Right kidney (tissue), 1 donor: ENCODE results near the gene LAPTM5.

Source experiments
- DNase-seq: peaks from one replicate; pipeline ENCODE4 v3.0.0-alpha.2; 2016

The LAPTM5 gene

DNA sequence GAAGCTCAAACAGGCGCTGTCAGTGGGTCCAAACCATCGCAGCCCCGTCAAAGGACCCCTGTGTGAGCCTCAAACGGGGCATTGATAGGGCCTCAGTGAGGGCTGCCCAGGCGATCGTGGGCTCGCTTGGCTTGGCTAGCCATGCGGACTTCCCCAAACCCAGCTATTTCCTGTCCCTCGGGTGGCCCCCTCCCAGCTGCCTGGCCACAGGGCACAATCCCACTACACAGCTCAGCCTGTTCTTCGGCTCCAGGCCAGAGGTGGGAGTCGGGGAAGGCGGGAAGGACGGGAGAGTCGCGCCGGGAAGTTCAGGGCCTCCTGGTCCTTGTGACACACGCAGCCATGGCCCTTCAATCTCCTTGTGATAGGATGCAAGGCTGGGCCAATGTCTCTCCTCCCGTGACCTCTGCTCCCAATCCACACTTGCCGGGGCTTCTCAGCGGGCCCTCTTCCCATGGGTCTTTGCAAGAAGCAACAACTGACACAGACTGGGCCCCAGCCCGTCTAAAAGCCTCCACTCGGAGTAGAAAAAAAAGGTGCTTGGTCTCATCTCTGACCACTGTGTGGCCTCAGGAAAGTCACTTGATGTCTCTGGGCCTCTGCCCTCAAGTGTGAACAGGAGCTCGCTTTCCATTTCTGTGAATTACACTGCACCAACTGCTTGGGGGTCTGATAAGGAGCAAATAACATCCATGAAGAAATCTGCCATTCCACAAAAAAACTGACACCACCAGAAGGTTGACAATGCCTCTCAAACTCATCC lies 27.0 kb downstream of the LAPTM5 start:
- peak; percentile 44 for DNase-seq

DNA sequence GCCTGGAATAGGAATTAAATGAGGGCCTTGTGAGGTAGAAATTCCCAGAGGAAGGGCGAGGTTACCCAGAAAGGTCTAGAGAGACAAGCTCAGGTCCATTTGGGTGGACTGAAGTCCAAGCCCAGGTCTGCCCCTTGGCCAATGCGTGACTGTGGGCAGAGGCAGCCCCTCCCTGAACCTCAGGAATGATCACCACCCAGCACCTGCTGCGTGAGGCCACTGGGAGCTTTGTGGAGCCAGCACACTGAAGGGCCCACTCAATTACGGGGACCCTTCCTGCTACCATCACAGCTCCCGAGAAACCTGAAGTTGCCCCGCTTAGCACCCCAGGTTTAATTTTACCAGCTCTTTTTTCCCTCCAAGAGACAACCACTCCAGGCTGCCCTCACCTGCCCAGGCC lies 27.7 kb downstream of the LAPTM5 start:
- DNase-seq = no peak

DNA sequence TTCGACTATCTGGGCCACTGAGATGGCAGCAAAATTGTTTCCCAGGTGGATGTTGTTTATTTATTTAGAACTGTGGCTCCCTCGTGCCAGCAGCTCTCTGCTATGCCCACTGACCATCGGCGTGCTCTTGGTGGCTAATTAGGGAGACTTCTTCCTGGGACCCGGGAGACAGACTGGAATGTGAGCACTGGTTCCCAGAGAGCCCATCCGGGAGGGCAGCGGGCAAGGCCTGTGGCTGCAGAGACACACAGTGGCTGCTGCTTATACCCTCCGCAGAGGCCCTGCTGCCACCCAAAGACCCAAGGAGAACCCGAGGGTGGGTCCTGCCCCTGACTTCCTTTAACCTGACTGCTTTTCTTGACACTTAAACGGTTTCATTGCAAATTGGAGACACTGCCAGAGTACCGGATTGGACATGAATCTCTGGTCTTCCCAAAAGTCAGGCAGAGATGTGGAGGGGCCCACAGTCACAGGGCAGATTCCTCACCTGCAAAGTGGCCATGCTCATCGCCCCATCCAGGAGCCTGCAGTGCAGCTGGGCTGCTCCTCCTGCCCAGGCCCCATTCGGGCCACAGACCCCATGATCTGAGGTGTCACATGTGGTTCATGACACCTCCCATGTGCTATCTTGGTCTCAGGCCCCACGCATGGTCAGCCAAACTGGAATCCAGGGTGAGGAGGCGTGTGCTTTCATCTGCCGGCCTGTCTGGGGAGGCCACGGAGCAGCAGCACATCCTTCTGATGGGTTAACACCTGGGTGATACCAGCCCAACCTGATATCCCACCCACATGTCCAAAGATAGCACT lies 28.5 kb downstream of the LAPTM5 start:
- no peak for DNase-seq

DNA sequence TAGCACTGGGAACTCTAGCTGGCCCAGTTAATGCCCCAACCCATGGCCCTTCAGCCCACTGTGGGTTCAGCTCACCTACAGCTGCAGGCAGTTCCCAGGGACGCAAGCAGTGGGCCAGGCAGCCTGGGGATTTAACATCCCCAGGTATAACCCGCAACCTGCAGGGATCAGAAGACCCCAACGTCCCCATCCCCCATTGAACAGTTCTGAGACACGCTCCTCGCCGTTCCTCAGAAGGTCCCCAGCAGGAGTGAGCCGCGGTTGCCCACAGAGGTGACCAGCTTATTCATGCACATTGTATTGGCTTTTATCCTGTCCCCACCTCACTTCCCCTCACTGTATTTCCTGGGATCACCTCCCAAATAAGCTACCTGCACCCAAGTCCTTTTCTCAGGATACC lies 29.2 kb downstream of the LAPTM5 start:
- no peak for DNase-seq

DNA sequence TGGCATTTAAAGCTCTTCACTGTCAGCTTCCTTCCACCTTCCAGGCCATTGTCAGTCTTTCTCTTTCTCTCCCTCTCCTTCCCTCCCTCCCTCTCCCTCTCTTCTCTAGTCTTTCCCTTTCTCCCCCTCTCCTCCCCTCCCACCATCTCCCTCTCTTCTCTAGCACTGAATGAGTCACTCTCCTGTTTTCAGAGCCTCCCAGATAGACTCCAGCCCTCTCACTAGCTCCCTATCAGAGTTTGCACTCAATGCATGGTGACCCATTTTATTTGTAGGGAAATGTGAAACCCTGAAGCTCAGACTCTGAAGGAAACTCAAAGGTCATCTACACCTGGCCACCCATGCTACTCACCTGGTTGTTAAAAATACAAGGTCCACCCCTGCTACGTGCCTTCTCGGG lies 29.8 kb downstream of the LAPTM5 start:
- no peak for DNase-seq

DNA sequence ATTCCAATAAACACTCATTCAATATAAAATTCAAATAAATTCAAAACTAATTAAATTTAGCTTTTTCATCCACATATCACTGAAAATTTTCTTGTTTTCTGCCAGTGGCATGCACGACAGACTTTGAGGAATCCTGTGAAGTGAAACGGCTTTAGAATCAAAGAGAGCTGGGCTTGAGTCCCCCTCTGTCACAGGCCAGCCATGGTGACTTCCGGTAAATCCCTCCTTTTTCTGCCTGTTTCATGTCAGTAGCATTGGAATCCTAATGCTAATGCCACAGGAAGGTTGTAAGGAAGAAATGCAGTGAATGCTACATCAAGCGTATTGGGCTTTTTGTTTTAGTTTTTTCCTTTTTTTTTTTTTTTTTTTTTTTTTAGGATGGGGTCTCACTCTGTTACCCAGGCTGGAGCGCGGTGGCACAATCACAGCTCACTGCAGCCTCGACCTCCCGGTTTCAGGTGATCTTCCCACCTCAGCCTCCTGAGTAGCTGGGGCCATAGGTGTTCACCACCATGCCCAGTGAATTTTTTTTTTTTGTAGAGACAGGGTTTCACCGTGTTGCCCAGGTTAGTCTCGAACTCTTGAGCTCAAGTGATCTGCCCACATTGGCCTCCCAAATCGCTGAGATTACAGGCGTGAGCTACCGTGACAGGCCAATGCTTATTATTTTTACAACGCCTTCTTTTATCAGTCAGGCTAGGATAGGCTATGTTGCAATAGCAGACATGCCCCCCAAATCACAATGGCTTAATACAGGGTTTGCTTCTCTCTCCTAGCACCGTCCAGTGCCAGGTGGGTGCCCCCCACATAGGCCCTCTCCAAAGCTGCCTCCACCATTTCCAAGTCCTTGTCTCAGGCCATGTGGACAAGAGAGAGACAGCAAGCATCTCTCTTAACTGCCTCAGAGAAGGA lies 30.5 kb downstream of the LAPTM5 start:
- no peak for DNase-seq

DNA sequence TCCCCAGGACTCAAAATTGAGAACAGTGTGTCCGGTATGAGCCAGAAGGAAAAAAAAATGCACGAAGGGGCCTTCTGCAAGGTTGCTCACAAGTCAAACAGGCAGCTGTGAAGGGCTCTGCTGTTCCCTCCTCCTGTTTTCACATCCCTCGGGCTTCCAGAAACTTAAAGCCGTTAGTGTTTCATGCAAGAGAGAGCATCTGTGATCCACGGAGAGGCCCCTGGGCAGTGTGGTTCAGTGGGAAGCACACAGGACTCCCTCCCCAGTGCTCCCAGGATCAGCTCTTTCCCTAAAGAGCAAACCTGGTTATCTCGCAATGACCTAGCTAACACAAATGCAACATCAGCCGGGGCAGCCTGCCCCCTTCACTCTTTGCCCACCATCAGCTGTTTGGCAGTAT lies 31.3 kb downstream of the LAPTM5 start:
- DNase-seq = no peak

DNA sequence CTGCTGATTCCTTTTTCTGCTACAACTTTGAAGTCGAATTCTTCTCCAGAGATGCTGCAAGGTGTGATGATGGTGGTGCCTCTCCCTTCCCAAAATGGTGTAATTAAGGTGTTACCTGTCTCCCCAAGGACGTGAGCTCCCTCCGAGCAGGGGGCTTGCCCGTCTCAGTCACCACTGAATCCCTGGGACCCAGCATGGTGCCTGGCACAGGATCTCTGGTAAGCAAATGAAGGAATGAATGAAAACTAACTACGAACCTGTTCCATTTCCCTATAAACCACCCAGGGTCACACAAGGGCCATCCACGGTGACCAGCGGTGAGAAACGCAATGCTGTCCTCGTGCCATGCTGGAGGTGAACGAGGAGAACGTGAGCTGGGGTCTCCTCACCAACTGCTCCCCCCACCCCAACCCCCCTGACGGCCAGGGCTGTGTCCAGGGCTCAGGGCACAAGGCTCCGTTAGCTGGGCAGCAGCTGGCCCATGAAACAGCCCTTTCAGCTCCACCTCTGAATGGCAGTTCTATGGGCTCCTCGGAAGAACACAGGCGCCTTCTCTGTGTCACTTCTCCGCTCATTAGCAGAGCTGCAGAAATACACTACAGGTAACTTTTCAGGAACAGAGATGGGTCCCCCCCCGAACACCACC lies 32.0 kb downstream of the LAPTM5 start:
- no peak for DNase-seq

DNA sequence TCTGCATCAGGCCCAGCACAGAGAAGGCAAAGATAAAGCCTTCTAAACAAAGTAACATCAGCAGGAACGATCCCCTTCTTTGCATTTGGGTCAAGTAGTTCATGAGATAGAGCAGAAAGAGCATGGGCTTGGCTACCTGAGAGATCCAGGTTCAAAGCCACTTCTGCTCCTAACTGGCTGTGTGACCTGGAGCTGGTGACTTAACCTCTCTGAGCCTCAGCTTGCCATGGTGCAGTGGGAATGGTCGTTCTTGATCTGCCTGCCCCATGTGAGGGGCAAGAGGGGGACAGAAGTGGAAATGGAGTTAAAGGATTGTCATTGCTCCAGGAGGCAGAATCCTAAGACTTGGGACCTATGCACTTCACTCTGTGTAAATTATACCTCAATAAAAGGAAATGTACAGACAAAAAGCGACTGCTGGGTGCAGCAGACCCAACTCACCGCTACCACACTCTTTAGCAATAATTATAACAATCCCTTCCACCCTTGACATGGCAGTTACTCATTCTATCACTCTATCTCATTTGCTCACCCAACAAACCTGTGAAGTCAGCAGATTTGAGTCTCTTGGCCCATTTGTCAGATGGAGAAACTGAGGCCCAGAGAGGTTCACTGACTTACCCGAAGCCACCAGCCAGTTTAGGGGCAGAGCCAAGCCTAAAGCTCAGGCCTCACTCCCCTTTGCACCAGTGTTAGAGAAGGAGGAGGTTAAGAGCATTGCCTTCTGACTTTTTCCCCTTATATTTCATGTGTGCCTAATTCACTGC lies 32.7 kb downstream of the LAPTM5 start:
- no peak for DNase-seq

DNA sequence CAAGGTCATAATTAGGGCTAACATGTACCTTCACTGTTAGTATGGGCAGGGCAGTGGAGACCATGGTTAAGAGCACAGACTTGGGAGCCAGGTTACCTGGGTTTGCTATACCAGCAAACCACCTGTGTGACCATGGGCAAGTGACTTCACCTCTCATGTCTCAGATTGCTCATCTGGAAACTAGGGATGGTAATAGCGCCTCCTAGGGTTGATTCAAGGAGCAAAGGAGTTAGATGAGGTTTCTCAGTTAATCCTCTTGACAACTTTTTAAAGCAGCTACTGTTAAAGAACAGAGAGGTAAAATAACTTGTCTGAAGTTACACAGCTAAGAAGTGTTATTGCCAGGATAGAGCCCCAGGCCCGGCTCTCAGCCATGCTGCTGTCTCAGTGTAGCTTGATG lies 33.4 kb downstream of the LAPTM5 start:
- DNase-seq = no peak

DNA sequence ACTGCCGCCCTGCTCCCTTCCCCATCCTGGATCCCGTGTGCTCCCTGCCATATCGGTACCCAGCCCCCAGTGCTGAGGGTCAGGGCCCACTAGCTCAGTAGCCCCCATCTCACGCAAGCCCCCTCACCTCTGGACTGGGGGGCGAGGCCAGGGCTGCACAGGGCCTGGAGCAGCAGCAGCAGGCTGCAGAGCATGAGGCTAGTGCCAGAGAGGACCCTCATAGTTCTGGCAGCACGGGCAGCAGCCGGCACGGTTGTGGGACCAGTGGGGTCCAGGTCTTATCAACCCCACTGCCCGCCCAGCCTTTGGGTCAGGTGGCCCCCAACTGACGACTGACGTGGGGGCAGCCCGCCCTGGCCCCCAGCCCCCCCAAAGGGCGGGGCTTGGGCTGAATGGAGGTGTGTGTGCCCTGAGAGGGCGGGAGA lies 34.2 kb downstream of the LAPTM5 start, which contains the start of gene MATN1:
MATN1 (minus strand) TSS at position 255 of the 425 bp plus-strand sequence; CDS start at position 221, 34 bp downstream.
- no peak for DNase-seq

DNA sequence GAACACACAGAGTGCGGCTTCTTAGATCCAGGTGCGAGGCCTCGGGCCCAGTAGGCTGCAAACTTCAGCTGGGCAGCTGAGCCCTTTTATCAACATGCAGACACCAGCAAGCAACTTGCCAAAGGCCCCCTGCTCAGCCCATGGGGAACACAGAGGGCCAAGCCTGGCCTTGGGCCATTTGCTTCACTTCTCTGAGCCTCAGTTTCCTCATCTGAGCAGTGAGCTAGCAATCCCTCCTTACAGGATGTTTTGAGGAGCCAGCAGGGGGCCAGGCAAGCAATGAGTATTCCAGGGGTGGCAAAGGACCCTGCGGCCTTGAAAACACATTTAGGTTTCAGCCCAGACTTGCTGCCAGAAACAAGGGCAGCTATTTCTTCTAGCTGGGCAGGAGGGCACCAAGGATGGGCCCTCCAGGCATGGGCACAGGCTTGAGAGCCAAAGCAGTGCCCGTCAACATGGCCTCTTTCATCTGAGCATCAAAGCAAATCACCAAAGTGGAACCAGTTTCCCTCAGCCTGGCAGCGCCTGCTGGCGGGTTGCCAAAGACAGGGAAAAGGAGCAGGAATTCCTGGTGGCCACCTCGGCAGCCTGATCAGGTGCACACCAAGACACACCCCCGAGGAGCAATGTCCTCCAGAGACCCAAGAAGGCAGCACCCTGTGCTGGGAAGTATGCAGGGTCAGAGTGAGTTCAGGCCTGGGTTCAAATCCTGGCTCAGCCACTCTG lies 35.6 kb downstream of the LAPTM5 start:
- DNase-seq = peak; percentile 49

DNA sequence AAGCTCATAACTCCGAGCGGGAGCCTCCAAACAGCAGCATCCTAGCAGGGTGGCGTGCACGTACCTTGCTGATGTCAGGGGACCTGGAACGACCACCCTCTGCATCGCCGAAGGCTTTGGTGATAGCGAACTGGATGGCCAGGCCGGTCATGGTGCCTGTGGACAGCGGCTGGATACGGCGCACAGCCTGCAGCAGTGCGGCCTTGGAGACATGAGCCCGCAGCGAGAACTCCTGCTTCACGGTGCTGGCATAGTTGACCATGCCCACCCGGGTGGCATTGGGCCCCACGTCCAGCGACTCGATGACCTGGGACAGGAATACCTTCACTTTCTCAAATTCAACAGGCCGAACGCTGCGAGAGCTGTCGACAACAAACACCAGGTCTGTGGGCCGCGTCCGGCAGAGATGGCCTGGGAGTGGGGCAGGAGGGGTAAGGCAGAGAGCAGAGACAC lies 36.2 kb downstream of the LAPTM5 start:
- no peak for DNase-seq

DNA sequence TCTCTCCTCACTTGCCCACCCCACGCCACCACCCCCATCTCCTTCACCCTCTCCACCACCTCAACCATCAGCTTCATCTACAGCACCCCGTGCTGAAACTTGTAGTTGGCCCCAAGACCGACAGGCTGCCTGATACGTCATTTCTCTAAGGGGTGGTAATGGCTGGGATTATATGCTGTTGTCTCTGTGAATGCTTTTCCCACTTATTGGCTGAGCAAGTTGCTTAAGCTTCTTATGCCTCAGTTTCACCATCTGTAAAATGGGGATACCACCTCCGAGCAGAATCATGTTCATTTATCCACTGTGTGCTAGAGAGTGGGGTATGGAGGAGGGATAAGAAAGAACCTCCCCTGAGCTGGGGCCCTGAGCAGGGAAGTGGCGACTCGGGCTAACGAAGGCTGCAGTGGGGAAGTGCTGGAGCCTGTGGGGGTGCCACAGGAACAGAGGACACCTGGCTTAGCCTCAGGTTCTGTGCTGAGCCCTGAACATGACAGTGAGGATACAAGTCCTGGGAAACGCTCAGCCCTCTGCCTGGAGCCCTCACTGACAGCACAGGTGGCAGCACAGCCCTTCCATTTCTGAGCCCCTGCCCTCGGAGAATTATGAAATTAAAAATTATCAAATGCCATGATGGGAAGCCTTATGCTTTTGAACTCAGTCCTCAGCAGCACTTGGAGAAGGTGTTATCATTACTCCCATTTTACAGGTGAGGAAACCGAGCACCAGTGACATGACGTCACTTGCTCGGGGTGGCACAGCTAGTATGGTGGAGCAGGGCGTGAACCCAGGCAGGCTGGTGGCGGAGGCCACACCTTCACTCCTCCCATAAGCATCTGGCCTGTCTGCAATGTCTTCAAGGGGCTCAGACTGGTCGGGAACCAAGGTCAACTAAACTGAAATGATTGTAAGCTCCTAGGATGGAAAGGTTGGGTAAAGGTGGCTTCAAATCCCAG lies 37.0 kb downstream of the LAPTM5 start:
- no peak for DNase-seq

DNA sequence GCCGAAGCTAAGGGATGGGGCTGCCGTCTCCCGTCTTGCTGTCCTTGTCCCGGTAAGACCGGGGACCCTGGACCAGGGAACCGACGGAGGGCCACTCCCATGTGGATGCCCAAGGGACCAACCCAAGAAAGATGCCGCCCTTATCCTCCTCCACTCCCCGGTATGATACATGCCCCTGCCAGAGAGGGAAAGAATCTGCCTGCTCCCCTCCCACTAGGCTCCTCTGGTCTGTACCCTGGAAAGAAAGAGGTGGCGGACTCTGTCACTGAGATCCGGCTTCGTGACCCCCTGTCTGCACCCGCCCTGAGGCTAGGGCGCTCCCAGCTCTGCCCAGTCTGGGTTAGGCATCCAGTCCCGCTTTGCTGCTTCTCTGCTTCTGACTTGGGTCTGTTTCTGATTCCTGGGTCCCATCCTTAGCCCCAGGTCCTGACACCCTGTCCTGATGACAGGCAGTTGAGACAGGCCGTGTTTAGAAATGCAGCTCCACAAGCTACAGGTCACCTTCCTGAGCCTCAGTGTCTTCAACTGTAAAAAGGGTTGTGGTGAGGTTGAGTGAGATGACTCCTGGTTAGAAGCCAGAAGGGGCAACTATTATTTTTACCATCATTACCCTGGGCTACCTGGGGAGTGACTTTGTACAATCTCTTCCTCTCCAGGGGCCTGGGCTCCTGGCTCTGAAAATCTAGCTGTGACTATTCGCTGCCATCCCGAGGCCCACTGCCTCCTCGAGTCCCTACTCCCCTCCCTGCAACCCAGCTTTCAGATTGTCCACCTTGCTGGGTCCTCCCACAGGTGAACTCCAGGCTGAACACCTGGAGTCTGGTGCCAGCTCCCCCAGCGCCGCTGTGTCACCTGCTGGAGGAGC lies 37.9 kb downstream of the LAPTM5 start:
- DNase-seq = no peak

DNA sequence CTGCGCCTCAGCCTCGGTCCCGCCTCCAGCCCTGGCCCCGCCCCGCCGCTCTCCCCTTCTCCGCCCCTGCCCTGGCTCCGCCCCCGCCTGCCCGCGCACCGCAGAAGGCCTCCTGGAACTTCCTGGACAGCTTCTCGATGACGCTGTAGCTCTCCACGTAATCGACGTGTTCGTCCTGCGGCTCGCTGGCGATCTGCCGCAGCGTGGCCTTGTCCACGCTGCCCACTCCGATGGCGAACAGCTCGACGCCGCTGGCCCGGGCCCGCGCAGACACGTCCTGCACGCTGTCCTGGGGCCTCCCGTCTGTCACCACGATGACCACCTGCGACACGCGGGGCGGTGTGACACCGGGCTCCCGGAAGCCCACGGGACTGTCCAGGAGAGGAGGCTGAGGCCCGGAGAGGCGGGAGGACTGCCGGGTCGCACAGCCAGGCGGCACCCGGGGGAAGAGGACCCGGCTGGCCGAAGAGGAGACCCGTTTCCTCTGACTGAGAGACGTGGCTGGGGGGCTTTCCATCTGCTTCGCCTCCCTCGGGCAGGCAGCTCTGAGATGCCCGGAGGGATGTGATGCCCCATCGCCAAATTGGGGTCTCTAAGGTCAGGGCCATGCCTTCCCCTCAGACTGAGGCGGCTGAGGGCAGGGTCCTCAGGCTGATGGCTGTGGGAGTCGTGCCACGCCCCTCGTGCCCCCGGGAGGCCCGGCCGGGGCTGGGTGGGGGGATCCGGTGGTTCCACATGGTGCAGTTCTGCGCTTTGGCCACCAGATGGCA lies 38.8 kb downstream of the LAPTM5 start:
- peak; percentile 96 for DNase-seq

DNA sequence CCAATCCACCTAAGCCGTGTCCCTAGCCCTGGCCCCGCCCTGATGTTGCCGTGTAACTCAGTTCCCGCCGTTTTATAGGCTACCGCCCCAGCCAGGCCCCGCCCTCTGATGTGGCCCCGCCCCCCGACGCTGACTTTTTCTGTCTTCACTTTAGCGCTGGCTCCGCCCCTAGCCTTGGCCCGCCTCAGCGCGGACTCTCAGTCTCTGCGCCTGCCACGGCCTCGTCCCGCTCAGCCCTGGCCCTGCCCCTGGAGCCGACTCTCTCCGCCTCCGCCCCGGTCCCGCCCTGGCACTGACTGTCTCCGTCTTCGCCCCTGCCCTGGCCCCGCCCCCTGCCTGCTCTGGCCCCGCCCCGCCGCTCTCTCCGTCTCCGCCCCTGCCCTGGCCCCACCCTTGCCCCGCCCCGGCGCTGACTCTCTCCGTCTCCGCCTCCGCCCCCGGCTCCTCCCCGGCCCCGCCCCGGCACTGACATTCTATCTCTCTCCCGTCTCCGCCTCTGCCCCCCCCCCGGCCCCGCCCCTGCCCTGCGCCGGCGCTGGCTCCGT lies 39.4 kb downstream of the LAPTM5 start:
- peak; percentile 81 for DNase-seq
